HG03432 (cell line): Measurements from ENCODE around the gene APCDD1L.

Experiments
- ATAC-seq: cut with Tn5 transposase; IDR thresholded peaks from one replicate; pipeline ENCODE4 v1.9.1; 2021; ENCODE audit warnings: mild to moderate bottlenecking, moderate library complexity; ENCODE audit not compliant: unreplicated experiment

APCDD1L gene

DNA sequence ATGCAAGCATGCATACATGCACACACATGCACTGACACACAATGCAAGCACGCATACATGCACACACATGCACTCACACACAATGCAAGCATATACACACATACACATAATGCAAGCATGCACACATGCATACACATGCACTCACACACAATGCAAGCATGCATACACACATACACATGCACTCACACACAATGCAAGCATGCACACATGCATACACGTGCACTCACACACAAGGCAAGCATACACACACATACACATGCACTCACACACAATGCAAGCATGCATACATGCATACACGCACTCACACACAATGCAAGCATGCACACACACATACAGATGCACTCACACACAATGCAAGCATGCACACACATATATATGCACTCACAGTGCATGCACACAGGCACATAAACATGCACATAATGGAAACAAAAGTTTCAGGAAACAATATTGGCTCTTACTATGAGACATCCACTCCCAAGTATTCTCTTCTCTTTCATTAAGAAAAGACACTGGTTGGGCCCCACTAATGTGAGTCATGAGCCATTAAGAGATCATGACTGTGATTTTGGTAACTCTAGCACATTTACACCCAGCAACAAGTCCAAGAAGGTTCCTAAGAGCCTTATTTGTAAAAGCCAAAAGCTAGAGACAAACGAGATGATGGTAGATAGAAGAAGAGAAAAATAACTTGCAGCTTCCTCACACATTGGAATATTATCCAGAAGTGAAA lies 22.2 kb downstream of the APCDD1L start:
- ATAC-seq, result no peak

GRCh38 chr20:58492074-58492718 lies 23.0 kb downstream of the APCDD1L start:
- no peak for ATAC-seq

GRCh38 chr20:58486207-58486606 lies 29.0 kb downstream of the APCDD1L start:
- no peak for ATAC-seq

GRCh38 chr20:58485393-58485792 lies 29.8 kb downstream of the APCDD1L start:
- ATAC-seq, result no peak

DNA sequence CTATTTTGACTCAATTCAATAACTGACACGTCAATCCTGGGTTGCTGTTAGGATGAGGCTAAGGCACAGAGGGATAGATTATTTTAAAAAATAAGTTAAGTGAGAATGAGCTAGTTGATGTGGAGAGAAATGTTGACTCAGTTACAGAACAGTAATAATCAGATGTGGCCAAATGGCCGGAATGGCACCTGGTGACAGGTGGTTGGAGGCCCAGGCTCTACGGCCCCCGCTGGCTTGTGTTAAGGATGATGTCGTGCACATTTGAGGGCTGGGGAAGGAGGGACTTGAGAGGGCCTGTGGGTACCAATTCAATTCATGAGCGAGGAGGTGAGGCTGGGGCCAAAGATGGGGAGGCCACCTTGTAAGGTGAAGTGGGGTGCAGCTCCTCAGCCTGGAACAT lies 31.7 kb downstream of the APCDD1L start:
- ATAC-seq, result no peak

- ATAC-seq, result no peak
These were observed 32.1 kb downstream of the APCDD1L start for GRCh38 chr20:58483051-58483450.

DNA sequence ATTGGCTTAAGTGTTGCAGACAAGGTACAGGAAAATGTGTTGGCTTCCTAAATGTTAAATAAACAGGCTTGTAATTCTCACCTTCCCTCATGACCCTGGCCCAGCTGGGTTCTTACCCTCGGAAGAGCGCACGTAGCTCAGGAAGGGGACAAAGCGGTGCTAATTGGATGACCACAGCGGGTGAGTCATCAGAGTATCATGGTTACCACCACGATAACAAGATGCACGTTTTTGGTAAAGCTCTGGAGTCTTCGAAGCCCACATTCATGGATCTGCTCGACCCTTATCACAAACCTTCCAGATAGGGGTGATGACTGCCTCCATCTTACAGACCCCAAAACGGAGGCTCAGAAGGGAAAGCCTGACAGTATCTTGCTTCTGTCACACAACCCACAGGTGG lies 32.8 kb downstream of the APCDD1L start:
- ATAC-seq, result no peak

DNA sequence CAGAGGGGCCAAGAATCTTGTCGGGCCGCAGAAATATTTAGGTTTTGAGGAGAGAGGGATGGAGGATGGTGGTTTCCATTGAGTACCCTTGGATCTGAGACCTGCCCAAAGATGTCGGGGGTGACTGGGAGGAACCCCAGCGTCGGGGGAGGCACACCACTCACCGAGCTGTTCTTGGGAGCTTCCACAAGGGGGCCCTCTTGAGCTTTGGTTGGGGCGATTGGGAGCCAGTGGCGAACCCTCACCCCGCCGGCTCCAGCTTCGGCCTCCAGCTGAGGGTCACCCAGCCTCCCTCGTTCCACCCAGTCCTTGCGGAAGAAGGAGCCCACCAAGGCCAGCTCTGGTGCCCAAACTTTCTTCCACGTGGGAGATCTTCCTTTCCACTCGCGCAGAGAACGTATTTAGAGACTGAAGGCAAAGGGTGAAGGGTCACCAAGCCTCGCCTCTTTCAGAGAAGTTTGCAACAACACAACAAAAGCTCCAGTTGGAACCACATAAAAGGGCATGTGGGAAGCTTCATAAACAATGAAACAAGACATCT lies 33.6 kb downstream of the APCDD1L start:
- ATAC-seq, result no peak

DNA sequence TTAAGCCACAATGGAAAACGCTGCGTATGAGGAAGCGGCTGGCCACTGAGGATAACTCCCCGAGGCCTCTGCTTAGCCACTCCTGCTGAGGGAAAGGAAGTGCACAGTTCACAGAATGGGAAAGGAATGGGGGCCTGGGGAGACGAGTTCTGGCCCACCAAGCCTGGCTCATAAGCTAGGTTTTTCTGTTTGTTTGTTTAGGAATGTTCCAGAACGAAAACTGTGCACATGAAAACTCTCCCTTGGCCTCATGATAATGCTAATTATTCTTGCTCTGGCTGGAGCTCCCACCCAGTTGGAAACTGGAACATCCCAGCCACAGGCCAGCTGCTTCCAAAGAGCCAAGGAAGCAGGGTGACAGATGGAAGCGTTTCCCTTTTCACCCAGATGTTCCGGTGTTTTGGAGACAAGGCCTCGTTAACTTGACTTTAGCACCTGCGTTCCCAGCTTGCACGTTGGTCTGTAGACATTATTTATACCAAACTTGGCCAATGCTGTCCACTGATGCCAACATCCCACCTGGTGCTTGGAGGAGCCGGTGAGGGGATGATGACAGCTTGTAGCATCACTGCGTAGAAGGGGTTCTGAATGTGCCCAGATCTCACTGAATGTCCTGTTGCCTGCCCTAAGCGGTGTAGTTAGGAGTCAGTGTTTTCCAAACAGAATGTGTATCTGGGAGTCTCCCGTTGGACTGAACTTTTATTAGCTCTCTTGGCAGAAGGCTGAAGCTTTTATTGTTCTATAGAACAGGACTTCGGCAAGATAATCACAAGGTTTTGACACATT lies 34.5 kb downstream of the APCDD1L start:
- no peak for ATAC-seq

DNA sequence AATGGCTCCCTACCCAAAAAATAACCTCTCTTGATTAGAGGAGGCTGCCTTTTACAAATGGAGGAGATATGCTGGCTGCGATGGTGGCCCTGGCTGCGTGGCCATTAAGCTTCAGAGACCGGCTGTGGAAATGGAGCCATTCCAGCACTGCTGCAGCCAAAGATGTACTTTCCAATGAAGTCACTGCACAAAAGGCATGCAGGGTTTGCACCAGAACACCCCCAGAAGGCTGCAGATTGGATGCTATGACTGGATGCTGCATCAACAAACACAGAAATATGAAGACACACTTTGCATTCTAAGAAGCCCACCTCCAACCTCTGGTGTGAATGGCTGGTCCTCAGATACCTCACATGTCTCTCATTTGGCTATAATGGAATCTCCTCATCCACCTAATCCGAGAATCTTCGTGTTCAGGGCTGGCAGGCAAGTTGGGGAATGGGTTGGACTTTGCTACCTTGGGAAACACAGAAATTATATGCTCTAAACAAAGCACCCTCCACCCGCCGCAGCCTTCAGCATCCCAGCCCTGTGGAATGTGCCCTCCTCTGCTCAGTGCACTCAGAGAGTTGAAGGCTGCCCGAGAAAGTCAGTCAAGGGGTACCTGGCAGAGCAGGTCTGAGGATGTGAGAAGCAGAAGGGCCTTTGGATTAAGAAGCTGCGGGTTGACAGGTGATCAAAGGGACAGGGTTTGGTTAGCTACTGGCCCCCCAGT lies 35.3 kb downstream of the APCDD1L start:
- no peak for ATAC-seq

DNA sequence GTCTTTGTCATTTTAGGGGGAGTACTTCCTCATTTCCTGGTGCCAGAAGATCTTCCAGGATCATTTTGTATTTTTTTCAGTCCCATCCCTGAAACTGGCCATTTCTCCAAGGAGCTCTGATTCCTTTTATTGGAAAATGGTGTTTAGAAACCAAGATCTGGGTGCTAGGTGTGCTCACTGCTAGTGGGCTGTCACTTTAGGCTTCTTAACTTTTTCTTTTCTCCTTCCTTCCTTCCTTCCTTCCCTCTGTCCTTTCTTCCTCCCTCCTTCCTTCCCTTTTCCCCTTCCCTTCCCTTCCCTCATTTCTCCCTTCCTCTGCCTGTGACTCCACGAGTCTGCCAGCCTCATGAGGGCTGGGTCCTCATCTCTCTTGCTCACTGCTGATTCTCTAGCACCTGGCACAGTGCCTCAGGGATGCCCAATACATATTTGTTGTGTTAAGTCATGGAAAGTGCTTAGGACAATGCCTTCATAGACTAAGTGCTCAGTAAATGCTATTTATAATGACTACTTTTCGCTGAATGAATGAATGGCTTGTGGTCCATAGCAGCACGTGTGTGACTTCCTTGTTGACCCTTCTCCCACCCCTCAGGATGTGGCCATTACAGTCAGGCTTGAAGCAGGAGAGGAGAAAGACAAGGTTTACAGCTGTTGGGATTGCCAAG lies 36.9 kb downstream of the APCDD1L start:
- ATAC-seq, result no peak

- no peak for ATAC-seq
These were observed 39.7 kb downstream of the APCDD1L start for GRCh38 chr20:58475466-58475865.

DNA sequence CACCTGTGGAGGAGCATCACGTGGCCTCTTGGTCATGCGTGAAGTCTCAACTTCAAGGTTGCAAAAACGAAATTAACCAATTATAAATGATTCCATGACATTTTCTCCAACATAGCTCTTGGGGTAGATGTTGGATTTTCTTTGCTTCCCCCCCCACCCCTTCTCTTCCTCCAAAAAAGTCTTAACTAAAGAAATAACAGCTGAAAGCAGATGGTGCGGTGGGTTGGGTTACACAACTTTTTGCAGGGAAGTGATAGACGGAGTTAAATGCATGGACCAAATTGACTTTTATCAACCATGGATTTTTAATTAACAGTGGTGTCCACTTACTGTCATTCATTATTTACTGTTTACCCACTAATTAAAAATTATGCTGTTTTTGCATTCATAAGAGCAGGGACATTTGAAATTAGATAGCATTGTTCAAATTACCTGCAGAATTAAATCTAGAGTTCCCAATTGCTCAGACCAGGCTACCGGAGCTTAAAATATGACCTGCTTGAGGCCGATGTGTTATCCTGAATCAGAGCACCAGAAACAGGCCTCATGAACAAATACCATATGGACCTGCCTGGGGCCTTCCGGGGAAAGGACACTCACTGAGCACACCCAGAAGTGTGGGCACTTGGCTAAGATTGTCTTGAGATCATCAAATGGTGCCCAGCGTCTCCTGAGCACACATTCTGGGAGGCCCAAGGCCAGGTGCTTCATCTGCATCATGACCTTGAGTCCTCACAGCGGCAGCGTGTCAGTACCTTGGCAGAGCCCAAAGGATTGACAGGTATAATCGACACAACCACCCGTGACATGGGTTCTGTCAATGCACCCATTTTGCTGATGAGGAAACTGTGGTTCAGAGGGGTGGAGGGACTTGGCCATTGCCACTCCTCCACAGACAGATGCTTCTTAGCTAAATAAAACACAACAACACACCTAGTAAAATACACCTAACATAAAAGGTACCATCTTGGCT lies 41.5 kb downstream of the APCDD1L start:
- ATAC-seq, result no peak

DNA sequence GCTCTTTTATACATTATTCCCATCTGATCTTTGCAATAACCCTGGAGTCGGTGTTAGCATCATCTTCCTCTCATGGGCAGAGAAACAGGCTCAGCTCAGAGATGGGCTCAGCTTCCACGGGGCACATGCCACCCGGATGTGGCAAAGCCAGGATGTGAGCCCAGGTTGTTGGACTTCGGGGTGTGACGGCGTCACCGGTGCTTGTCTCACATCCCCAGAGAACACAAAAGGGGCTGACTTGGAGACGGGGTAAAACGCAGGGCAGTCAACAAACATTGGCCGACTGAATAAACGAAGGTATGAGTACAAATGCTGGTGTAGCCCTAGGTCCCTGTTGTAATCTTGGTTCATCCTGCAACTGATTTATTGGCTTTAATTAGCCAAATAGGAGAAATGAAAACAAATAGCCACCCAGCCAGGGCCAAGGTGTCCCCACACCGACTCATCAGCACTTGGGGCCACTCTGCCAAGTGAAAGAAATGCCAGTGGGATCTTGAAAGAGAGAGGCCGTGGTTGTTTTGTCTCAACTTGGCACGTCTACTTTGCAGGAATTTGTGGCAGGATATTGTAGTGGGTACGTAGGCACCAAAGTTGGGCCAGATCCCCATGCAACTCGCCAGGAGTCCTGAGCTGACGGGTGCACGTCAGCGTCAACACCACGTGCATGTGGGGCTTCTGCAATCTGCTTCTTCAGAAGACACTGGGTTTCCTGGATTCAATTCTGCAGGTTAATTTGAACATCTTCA lies 42.8 kb downstream of the APCDD1L start:
- ATAC-seq, result no peak

GRCh38 chr20:58471193-58472164 lies 43.7 kb downstream of the APCDD1L start:
- ATAC-seq, result no peak

GRCh38 chr20:58470336-58471192 lies 44.6 kb downstream of the APCDD1L start:
- no peak for ATAC-seq
